ENCODE results near the gene CACNA1G.

The CACNA1G gene

DNA sequence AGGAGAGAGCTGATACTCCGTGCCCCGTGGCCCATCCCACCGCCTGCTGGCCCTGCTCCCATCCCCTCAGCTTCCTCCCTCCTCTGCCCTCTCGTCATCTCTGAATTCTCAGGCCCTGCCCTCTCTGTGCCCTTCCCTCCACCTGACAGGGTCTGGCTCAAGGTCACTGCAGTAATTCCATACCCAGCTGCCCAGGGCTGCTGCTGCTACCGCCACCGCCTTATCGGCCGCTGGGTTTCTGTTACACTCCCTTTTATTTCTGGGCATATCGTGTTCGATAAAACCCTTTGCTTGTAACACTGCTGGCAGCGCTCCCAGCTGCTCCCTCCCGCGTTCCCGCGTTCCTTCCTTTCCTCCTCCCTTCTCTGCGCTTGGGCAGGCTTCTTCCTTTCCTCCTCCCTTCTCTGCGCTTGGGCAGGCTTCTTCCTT lies 26.8 kb upstream of the CACNA1G start:
- DNase-seq: no peak

DNA sequence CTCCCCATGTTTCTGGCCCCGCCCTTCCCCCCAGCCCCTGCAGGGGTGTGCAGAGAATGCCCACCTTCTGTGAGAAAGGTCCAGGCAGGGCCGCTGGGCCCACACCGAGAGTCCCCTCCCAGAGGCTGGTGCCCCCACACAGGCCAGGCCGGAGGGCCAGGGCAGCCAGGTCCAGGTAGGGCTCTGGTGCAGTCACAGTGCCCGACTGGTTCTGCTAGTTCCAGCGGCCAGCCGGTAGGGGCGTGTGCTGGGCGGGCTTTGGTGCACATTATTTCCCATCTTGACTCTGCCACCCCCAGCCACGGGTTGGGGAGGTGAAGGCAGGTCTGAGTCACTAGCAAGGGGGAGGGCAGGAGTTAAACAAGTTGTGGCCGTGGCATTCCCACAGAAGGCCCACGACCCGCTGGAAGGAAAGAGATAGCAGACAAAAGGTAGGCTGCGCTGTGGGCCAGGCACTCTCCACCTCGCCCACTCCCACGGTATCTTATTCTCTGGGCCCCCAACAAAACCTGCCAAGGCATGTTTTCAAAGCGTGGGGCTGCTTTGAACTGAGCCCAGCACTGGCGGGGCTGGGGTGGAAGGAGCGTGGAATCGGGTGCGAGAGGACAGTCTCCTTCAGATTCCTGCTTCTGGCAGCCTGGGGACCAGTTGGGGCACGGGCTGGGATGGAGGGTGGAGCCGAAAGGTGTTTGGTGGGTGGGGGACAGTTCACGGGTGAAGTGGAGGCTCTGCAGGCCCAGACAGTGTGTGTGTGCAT lies 26.1 kb upstream of the CACNA1G start:
- DNase-seq: no peak

DNA sequence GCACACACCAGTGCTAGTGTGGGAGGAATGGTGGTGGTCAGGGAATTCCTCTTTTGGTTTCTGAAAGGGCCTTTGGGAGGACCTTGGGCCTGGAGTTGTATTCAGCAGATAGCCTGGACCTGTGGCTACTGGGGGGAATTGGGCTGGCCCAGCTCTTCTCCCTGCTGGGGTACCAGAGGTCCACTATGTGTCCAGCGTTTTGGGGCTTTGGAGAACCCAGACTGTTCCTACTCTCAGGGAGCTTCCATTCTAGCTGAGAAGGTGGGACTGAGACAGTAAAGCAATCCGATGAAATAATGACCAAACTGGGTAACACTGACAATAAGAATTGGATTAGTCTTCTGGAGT lies 25.6 kb upstream of the CACNA1G start:
- no peak for DNase-seq

DNA sequence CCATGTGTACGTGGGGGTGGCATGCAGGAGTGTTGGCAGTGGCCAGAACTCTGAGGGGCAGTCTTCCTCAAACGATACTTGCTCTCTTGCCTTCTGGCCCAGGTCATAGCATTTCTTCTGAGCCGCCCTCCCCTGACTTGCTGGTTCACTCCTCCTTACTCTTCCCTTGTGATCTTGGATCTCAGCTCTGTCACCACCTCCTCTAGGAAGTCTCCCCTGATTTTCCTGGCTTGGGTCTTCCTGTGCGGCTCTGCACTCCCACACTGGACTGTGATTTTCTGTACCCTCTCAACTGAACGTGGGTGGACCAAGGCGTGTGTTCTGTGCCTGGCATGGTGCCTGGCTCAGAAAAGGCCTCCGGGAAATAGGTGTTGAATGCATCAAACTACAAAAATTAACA lies 25.1 kb upstream of the CACNA1G start:
- DNase-seq: no peak

DNA sequence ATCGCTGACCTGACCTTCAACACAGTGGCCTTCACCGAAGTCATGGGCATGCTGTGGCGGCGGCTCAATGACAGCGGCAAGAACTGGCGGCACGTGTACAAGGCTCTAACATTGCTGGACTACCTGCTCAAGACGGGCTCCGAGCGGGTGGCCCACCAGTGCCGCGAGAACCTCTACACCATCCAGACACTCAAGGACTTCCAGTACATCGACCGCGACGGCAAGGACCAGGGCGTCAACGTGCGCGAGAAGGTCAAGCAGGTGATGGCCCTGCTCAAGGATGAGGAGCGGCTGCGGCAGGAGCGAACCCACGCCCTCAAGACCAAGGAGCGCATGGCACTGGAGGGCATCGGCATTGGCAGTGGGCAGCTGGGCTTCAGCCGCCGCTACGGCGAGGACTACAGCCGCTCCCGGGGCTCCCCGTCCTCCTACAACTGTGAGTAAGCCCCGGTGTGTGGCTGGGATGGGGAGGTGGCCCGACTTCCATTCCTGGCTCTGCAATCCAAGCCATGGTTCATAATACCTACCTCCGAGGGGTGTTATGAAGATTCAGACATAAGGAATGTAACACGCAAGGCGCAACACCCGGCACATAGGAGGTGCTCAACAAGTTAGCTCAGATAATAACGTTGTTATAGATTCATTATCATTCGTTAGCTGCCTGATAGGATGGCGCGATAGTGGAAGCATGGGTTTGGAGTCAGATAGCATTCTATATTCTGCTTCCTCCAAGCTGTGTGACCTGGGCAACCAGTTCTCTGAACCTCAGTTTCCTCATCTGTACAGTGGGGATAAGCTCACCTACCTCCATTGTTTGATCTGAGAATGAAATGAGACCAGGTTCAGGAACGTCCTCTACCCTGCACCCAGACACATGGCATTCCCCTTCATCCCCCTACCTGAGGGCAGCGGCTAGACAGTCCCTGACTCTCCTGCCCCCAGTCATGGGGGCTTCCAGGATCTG lies 23.6 kb upstream of the CACNA1G start:
- DNase-seq: no peak

DNA sequence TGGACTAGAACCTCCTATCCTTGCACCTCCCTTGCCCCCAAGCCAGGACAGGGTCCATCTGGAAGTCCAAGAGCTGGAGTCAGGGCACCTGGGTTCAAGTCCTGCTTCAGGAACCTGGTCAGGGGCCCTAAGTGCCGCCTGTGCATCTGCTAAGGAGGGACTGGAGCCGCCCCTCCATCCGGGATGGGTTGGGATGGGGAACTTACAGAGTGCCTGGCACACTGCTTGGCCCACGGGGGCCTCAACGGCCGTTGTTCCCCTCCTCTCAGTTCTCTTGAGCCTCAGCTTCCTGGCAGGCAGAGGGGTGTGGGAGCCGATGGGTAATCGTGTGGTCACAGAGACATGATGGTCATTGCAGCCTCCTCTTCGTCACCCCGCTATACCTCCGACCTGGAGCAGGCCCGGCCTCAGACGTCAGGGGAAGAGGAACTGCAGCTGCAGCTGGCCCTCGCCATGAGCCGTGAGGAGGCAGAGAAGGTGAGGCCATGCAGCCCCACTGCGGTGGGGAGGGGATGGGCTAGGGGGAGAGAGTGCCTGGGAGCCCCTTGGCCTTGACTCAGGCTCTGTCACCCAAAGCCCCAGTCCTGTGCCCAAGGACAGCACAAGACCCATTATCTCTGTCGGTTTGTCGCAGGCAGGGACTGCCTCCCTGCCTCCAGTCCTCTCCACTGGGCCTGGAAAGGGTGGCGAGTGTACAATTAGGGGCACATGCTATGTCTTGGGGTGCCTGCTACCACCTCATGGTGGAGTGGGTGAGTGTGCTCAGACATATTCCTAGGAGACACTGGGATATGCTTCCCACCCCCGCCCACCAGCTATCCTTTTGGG lies 22.6 kb upstream of the CACNA1G start:
- no peak for DNase-seq

DNA sequence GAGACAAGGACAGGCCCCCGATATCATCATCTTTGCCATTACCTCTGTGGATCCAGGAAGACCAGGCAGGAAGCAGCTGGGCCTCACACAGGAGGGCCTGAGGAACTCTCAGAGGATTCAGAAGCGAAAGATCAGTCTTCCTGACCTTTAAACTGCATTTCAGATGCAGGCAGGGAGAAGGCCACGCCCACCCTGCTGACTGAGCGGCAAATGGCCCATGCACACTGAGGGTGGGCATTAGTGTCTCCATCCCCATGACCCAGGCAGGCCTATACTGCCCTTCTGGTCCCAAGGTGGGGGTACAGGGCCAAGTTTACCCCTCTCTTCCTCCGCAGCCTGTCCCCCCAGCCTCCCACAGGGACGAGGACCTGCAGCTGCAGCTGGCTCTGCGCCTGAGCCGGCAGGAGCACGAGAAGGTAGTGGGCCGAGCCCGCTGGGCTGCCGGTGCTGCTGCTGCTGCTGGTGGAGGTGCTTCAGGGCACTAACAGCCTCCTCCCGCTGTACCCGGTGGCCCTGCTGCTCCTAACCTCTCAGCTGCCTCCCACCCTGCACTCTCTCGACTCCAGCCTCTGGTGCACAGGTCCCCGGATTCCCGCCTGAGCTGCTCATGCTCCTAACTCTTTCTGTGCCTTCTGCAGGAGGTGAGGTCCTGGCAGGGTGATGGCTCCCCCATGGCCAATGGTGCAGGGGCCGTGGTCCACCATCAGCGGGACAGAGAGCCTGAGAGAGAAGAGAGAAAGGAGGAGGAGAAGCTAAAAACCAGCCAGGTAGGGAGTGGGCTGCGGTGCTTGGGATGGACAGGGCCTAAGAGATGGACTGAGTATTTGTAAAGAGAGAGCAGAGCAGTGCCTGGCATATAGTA lies 21.7 kb upstream of the CACNA1G start:
- DNase-seq: no peak

DNA sequence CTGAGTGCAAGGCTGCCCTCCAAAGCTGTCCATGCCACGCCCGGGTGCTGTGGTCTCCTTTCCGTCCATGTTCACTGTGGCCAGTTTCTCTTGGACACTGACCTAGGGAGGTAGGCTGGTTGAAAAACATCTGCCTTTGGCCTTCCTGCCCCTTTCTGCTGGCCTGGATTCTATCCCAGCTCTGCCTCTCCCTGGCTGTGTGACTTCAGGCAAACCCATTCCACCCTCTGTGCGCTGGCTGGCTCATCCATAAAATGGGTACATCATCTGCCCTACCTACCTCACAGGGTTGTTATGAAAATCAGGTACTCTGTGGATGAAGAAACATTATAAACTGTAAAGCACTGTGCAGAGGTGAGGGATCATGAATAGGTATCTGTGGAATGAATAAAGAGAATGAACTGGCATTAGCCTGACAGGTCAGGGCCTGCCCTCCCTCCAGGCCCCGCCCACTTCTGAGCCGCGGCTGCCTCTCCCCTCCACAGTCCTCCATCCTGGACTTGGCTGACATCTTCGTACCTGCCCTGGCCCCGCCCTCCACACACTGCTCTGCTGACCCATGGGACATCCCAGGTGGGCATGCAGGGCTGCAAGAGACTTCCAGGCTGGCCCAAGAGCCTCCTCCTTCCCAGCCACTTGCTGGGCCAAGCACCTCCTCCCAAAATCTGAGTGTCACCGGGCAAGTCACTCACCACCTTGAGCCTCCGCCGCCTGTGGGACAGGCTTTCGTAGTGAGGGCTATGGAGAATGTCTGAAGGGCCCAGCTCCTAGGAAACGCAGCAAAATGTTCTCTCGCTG lies 20.6 kb upstream of the CACNA1G start:
- DNase-seq: no peak

DNA sequence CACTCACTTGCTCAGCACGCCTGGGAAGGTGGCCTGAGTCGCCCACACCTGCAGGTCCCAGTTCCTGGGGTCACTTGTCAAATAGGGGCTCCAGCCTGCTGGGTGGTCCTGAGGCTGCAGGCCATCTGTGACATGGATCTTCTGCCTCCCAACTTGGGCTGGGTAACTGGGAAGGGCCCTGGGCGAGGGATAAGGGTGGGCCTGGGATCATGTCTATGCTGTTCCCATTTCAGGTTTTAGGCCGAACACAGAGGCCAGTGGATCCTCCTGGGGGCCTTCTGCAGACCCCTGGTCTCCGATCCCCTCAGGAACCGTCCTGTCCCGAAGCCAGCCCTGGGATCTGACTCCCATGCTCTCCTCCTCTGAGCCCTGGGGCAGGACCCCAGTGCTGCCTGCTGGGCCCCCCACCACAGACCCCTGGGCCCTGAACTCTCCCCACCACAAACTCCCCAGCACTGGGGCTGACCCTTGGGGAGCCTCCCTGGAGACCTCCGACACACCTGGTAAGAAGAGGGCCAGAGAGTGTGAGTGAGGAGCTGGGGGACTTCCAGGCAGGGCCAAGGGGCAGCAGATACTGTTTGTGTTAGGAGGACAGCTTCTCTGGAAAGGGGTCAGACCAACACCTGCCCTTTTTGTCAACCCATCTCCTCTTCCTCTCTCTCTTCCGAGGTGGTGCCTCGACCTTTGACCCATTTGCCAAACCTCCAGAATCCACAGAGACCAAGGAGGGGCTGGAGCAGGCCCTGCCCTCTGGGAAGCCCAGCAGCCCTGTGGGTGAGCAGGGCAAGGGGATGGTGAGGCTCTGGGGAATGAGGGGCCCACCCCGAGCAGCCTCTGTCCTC lies 19.7 kb upstream of the CACNA1G start:
- no peak for DNase-seq

DNA sequence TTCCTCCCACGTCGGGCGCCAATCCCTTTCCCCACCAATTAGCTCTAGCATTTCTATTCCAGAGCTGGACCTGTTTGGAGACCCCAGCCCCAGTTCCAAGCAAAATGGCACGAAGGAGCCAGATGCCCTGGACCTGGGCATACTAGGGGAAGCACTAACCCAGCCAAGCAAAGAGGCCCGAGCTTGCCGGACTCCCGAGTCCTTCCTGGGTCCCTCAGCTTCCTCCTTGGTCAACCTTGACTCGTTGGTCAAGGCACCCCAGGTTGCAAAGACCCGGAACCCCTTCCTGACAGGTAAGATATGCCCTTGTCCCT lies 19.2 kb upstream of the CACNA1G start:
- DNase-seq: no peak

DNA sequence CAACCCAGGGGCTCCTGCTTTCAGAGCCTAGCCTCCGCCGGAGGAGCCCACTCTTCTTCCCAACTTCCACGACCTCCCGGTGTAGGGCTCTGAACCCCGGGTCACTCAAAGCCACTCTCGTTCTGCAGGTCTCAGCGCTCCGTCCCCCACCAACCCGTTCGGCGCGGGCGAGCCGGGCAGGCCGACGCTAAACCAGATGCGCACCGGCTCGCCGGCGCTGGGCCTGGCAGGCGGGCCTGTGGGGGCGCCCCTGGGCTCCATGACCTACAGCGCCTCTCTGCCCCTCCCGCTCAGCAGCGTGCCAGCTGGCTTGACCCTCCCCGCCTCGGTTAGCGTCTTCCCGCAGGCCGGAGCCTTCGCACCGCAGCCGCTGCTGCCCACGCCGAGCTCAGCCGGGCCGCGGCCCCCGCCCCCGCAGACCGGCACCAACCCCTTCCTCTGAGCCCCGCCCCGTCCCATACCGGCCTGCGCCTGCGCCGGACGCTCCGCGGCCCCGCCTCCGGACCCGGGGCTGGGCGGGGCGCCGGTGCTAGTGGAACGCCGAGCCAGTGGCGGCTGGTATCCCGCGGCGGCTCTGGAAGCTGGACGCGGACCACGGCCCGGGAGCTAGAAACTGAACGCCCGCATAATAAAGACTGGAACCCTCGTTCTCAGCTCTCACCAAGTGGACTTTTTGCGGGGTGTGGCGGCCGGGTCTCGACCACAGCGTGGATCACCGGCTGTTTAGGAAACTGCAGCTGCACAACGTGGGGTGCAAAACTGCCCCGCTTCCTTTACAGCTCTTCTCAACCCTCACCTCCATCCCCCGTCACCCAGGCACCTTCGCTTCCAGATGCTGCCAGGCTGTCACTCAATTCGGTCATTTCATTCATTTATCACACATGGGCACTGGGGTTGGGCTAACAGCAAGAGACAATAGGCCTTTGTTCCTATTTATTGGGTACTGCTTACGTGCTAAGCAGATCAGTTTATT lies 18.5 kb upstream of the CACNA1G start:
- DNase-seq: peak; percentile 68 to 78 (median 72)

DNA sequence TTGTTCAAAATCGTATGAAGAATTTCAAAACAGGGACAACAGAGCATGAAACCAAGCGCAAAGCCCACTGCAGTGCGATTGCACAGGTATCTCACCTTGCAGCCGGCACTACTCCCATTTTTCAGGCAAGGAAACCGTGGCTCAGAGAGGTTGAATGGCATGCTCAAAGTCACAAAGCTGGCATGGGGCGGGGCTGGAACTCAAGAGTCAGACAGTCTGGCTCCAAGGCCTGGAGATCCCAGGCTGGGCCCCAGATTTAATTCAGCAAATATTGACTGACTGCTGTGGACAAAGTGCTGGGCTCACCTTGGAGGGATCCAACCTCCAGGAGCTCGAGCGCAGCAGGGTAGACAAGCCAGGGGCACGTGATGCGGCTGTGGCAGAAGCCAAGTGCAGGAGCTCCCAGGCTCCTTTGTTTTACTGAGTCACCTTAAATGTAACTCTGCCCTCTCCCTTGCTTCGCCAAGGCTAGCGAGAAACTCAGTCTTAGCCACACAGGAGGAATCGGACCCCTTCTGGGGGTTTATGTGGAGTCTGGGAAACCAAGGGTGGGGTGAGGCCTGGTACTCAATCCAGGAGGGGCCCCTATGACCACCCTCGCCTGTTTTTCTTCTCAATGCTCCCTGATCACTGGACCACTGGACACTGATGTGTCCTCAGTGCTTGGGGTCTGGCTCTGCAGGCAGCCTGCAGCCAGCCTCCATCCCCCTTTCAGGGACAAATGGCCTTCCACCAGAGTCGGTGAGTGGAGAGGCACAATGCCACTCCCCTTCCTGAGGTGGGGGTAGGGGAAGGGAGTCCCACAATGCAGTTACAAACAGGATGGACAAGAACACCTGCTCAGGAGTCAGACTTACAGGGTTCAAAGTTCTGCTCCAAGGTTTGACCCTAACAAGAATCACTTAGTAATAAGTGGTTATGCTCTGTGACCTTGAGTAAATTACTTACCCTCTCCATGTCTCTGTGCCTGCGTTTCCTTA lies 17.4 kb upstream of the CACNA1G start:
- DNase-seq: no peak

DNA sequence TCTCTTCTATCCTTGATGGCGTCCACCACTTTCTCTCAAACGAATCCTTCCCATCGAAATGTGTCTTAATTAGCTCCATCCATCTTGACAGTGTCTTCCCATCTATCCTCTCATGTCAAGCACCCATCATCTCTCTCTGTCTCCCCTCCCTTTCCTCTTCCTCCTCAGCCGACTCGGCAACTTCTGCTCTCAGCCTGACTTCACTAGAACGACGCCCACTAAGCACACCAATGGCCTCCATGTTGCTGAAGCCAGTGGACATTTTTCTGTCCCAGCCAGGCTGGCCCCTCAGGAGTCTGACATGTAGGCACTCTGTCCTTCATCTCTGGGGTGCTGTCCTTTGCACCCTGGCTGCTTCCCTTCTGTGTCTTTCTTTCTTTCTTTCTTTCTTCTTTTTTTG lies 16.0 kb upstream of the CACNA1G start:
- DNase-seq: no peak

DNA sequence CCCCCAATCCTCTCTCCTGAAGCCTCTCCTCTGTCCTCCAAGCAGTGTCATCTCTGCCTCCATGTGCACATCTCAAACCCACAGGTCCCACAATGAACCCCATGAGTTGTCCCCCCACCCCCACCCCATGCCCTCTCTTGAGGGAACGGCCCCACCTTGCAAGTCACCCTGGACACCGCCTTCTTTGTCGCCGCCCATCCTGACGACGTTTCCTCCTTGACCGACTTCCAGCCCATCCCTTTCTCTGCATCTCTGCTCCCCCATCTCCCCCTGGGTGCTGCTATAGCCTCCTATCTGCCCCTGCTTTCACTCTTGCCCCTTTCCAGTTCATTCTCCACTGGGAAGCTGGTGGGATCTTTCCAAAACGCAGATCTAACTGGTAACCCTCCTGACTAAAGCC lies 15.2 kb upstream of the CACNA1G start:
- no peak for DNase-seq

DNA sequence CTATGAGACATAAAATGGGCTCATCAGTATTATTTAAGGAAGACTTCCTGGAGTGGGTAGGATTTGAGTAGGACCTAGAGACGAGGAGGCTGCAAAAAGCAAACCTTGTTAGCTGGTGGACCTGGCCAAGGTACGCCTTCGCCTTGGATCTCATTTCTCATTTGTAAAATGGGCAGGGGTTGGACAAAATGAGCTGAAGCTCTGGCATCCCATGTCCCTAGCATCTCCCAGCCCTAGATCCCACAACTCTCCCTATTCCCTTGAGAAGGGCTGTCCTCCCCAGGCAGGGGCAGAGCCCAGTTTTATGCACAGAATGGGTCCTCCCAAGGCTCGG lies 13.8 kb upstream of the CACNA1G start:
- no peak for DNase-seq

DNA sequence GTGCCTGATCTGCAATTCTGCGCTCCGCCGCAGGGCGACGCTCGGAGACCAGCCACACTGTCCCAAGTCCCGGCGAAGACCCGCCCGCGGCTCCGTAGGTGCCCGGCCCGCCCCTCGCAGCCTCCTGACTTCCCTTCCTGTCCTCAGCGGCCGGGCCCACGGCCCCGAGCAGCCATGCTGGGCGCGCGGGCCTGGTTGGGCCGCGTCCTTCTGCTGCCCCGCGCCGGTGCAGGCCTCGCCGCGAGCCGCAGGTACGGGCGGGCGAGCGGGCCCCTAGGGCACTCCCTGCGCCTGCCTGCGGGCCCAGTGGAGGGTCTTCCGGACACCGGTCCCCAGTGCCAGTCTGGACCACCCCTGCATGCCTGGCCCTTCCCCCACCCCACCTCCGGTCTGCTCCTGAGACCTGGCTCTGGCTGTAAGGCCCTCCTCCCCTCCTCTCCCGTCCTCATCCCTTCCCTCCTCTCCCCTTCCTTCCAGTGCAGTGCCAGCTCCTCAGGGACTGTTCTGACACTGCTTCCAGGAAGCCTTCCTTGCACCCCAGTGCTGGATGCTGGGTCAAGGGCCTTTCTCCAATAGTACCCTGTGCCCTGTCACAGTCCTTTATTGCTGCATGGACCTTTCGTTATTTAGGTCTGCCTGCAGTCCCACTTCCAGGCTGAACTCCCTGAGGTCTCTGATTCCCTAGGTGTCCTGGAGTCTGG lies 13.3 kb upstream of the CACNA1G start, which contains the start of gene SPATA20:
SPATA20 (plus strand) TSS at position 140 of the 701 bp plus-strand sequence; CDS start at position 175, 35 bp downstream.
- DNase-seq: peak; percentile 69 to 91 (median 81)

DNA sequence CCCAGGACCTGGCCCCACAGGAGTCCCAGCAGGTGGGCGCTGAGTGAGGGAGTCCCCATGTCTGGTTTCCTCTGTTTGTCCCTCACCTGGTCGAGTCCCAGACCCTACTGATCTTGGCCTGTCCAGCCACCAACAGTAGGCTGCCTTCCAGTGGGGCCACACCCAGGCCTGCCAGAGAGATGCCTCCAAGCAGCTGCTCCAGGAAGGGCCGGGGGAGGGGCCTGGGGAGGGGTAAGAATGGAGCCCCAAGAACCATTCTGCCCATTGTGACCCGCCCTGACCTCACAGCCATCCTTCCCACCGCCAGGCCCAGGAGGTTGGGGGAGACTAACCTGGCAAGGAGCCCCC lies 12.8 kb upstream of the CACNA1G start:
- DNase-seq: no peak

All from T-helper 1 cell (primary cell).